HL-60 (cell line): ENCODE results near the gene DOCK1.

Experiments used
- DNase-seq, 2 experiments: peaks; one replicate each; pipeline ENCODE4 v3.0.0-alpha.2; 2010 to 2020; ENCODE audit warnings: low read depth in 1 of 2, low spot score in 1 of 2
- H3K27ac ChIP-seq: fragments of 250-450 bp; sonication (Bioruptor Pico); replicated peaks from 2 replicates; pipeline ENCODE4 v1.5.1; 2020; ENCODE audit warnings: mild to moderate bottlenecking, moderate library complexity
- H3K27me3 ChIP-seq: fragments of 250-450 bp; sonication (Bioruptor Pico); 2 replicates; pipeline ENCODE4 v1.5.1; 2021; ENCODE audit warnings: mild to moderate bottlenecking, moderate library complexity; ENCODE audit not compliant: insufficient read depth, poor library complexity, severe bottlenecking
- H3K4me3 ChIP-seq: replicated peaks from 2 replicates; pipeline ENCODE4 v1.5.1; 2011; ENCODE audit warnings: mild to moderate bottlenecking, control low read depth, low read length; ENCODE audit not compliant: insufficient read depth
- GABPA ChIP-seq: IDR thresholded peaks from 2 replicates; pipeline ENCODE4 v1.6.1; 2012; ENCODE audit warnings: low read depth
- POLR2AphosphoS5 ChIP-seq: IDR thresholded peaks from 2 replicates; pipeline ENCODE4 v1.6.1; 2012; ENCODE audit warnings: low read depth
- REST ChIP-seq: IDR thresholded peaks from 2 replicates; pipeline ENCODE4 v1.6.1; 2012; ENCODE audit warnings: low read depth; ENCODE audit not compliant: insufficient replicate concordance
- SPI1 ChIP-seq: IDR thresholded peaks from 2 replicates; pipeline ENCODE4 v1.6.1; 2012; ENCODE audit warnings: low read depth, mild to moderate bottlenecking, borderline replicate concordance
- TF ChIP-seq, protein P1 (sequence below): IDR thresholded peaks from one replicate; pipeline ENCODE4 v1.5.1; 2011; ENCODE audit warnings: low read length, control low read depth, inconsistent platforms; ENCODE audit not compliant: insufficient read depth

The DOCK1 gene

GRCh38 chr10:127267442-127267841 lies 362.2 kb downstream of the DOCK1 start:
- H3K27me3 ChIP-seq = no peaks in the 10 kb centered on the region
- DNase-seq = no peak
- TF ChIP-seq, protein P1, sequence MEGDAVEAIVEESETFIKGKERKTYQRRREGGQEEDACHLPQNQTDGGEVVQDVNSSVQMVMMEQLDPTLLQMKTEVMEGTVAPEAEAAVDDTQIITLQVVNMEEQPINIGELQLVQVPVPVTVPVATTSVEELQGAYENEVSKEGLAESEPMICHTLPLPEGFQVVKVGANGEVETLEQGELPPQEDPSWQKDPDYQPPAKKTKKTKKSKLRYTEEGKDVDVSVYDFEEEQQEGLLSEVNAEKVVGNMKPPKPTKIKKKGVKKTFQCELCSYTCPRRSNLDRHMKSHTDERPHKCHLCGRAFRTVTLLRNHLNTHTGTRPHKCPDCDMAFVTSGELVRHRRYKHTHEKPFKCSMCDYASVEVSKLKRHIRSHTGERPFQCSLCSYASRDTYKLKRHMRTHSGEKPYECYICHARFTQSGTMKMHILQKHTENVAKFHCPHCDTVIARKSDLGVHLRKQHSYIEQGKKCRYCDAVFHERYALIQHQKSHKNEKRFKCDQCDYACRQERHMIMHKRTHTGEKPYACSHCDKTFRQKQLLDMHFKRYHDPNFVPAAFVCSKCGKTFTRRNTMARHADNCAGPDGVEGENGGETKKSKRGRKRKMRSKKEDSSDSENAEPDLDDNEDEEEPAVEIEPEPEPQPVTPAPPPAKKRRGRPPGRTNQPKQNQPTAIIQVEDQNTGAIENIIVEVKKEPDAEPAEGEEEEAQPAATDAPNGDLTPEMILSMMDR = no peak
- TF ChIP-seq GABPA (no peak), REST (no peak), POLR2AphosphoS5 (no peak), SPI1 (no peak)
- no peak overlapping the region for H3K4me3 ChIP-seq
- no peak overlapping the region for H3K27ac ChIP-seq

- no peak for DNase-seq
- H3K27me3 ChIP-seq = no peaks in the 10 kb centered on the region
- TF ChIP-seq REST = no peak
- TF ChIP-seq, protein P1 = no peak
- TF ChIP-seq SPI1 = no peak
- TF ChIP-seq GABPA = no peak
- no peak for TF ChIP-seq POLR2AphosphoS5
Measured at GRCh38 chr10:127272076-127272475, 366.8 kb downstream of the DOCK1 start.

GRCh38 chr10:127275272-127275671 lies 370.0 kb downstream of the DOCK1 start:
- H3K4me3 ChIP-seq = no peak overlapping the region
- no peak overlapping the region for H3K27ac ChIP-seq
- no peaks in the 10 kb centered on the region for H3K27me3 ChIP-seq
- no peak for DNase-seq
- TF ChIP-seq SPI1 (no peak), POLR2AphosphoS5 (no peak), REST (no peak), GABPA (no peak)
- TF ChIP-seq, protein P1 = no peak

More at GRCh38 chr10:127272076-127272475, 366.8 kb downstream of the DOCK1 start:
- no peak overlapping the region for H3K4me3 ChIP-seq
- H3K27ac ChIP-seq = no peak overlapping the region
